IMR-90 (cell line): ENCODE data around the gene FARS2.

ENCODE experiments used
- CEBPB ChIP-seq: IDR thresholded peaks from 2 replicates; pipeline ENCODE4 v1.6.1; 2012; ENCODE audit warnings: low read depth, low read length, improper control_type of control experiment
- CTCF ChIP-seq: conservative IDR thresholded peaks from 2 replicates; pipeline ENCODE4 v1.5.1; 2012; ENCODE audit warnings: mild to moderate bottlenecking, low read depth, low read length, improper control_type of control experiment
- POLR2A ChIP-seq: IDR thresholded peaks from 2 replicates; pipeline ENCODE4 v1.6.1; 2012; ENCODE audit warnings: mild to moderate bottlenecking, low read depth, low read length
- USF2 ChIP-seq: fragments of 150-350 bp; IDR thresholded peaks from 2 replicates; pipeline ENCODE4 v1.6.1; 2017; ENCODE audit warnings: mild to moderate bottlenecking, antibody characterized with exemption, low read length, low read depth

DNA sequence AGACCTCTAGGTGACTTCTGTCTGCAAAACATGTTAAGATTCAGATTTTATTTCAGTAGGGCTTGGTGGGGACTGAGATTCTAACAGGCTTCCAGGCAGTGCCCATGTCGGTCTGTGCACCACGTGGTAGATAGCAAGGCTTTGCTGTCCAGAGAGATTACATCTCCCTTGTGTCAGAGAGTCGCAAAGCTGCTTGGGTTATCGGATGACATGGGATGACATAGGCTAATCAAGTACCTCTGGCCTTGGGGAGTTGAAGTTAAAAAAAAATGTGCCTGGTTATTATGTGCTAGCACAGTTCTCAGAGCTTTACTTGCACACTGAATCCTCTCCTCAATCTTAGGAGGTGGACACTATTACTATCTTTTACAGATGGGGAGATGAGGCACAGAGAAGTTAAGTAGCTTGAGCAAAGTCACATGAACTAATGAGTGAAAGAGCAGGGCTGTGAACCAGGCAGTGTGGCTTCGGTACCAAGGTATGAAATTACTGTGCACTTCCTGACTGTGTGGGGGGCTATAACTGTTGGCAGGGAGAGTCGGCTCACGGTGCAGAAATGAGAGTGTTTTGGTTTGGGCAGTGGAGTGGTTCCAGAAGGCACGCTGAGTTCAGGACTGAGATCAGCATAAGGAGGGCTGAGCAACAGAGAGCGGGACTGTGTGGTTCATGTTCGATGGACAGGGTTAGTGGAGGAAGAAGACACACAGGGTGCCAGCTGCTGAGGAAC lies 41.1 kb downstream of the FARS2 start:
- TF ChIP-seq CTCF (no peak), USF2 (no peak), POLR2A (no peak), CEBPB (no peak)
